ENCODE measurements around the gene IGSF9. TPM values are rescaled to one million over a fixed set of nuclear protein-coding genes. Genes with fewer than 3 reads are reported as not detected.

The IGSF9 gene, protein sequence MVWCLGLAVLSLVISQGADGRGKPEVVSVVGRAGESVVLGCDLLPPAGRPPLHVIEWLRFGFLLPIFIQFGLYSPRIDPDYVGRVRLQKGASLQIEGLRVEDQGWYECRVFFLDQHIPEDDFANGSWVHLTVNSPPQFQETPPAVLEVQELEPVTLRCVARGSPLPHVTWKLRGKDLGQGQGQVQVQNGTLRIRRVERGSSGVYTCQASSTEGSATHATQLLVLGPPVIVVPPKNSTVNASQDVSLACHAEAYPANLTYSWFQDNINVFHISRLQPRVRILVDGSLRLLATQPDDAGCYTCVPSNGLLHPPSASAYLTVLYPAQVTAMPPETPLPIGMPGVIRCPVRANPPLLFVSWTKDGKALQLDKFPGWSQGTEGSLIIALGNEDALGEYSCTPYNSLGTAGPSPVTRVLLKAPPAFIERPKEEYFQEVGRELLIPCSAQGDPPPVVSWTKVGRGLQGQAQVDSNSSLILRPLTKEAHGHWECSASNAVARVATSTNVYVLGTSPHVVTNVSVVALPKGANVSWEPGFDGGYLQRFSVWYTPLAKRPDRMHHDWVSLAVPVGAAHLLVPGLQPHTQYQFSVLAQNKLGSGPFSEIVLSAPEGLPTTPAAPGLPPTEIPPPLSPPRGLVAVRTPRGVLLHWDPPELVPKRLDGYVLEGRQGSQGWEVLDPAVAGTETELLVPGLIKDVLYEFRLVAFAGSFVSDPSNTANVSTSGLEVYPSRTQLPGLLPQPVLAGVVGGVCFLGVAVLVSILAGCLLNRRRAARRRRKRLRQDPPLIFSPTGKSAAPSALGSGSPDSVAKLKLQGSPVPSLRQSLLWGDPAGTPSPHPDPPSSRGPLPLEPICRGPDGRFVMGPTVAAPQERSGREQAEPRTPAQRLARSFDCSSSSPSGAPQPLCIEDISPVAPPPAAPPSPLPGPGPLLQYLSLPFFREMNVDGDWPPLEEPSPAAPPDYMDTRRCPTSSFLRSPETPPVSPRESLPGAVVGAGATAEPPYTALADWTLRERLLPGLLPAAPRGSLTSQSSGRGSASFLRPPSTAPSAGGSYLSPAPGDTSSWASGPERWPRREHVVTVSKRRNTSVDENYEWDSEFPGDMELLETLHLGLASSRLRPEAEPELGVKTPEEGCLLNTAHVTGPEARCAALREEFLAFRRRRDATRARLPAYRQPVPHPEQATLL
- total RNA-seq (2012; rRNA removed) = not detected in 2 replicates
- polyA plus RNA-seq (2012; rRNA removed) = 0.05 and 0.07 TPM in 2 replicates
- polyA plus RNA-seq (2012; cell fraction: cytosol; rRNA removed) = 0.02 and 0.05 TPM in 2 replicates
- polyA plus RNA-seq (2012; cell fraction: nucleus; rRNA removed; ENCODE audit: low replicate concordance) = 0.07 and 0.29 TPM in 2 replicates
- percentile 5 among the genes with signal in this experiment for Bru-seq, nascent RNA
- percentile 14 among the genes with signal in this experiment for BruChase-seq, experiment 1, labeled RNA remaining after a 6-hour chase
- percentile 5 among the genes with signal in this experiment for BruChase-seq, experiment 2, labeled RNA remaining after a 2-hour chase
- long read RNA-seq = 0 reads

DNA sequence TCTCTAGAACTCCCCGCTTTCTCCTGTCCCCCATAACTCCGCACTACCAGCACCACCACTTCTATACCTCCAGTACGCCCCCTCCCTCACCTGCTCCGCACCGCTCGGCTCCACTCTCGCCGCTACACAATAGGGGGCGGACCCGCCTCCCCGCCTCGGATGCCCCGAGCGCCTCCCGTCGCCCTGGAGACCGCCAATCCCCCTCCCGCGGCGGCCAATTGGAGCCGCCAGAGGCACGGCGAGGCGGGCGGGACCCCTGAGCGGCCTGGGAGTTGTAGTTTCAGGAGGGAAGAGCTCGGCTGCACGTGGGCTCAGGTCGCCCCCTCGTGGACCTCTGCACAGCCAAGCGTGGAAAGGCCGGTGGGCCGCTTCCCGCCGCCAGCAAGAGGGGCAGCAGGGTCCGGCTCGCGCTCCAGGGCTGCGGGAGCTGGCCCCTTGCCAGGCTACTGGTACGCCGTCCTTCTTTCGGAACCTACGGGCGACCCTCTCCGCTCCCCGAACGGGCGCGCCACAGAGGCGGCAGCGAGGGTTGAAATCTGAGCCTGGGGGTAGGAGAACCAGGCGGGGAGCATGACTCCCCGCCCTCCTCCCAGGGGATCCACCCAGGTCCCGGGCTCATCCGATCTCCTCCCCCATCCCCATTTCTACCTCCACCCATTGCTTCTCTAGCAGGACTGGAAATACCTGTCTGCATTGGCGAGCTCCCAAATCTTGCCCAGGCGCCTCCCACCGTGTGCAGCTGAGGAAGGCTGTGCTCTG, at the start of gene IGSF9:
IGSF9 (minus strand) TSS at position 131 of the 759 bp plus-strand sequence. CDS start 2,159 bp downstream, outside the sequence.
- ChIA-PET CTCF (interaction anchor here (0.6 kb wide), 1 partner anchor 14 kb away, joined by 3 read pairs; no protein-coding TSS in a partner anchor), POLR2A (ENCODE audit: unreplicated experiment) (no interaction called here)
- no peak within 1 kb of the TSS for H4K91ac ChIP-seq (ENCODE audit: insufficient read depth, low read depth, low read length)
- no TSS peak for BruUV-seq (replicated peaks)
- in situ Hi-C loops (cut with MboI; ENCODE audit: low sequenced_read_pairs) = no loop called here
- H3K4ac ChIP-seq (ENCODE audit: low read depth, low read length) = no peak within 1 kb of the TSS
- H2AK5ac ChIP-seq (ENCODE audit: low read depth, low read length) = no peak within 1 kb of the TSS
- H4K5ac ChIP-seq (ENCODE audit: low read depth, low read length) = no peak within 1 kb of the TSS
- H2BK5ac ChIP-seq (ENCODE audit: low read depth, low read length, poor library complexity, severe bottlenecking) = no peak within 1 kb of the TSS
- 0% methylated on average over 16 of the region's 58 CpGs; no CpG with 5 or more reads in 1 of the 2 experiments for WGBS, 2 experiments (ENCODE audit: extremely low coverage in 2 of 2, insufficient read length in 1 of 2)
- H3K79me1 ChIP-seq (ENCODE audit: low read depth in 1 of 2, low read length in 2 of 2) = no peaks in the 10 kb centered on the region
- no peak within 1 kb of the TSS for H3K9ac ChIP-seq (ENCODE audit: low read depth, low read length)
- no peaks in the 10 kb centered on the region; the same call in 1 of the 2 replicates for H3K4me1 ChIP-seq (ENCODE audit: control insufficient read depth, insufficient read depth, low read length)
- H2BK20ac ChIP-seq (ENCODE audit: low read depth, low read length) = no peak within 1 kb of the TSS
- dilution Hi-C loops (cut with HindIII; ENCODE audit: low sequenced_read_pairs, unreplicated experiment) = no loop called here
- H2BK120ac ChIP-seq (ENCODE audit: low read depth, low read length) = no peak within 1 kb of the TSS
- H3K4me2 ChIP-seq (ENCODE audit: low read depth, low read length) = peak within 1 kb of the TSS; percentile 70
- no peak within 1 kb of the TSS for H2BK15ac ChIP-seq (ENCODE audit: low read depth, low read length)
- H3K9me1 ChIP-seq (ENCODE audit: insufficient read depth, low read length) = no peaks in the 10 kb centered on the region
- H3K56ac ChIP-seq (ENCODE audit: extremely low read depth, insufficient read depth, low read length) = no peak within 1 kb of the TSS
- peak; percentile 96 for ATAC-seq (ENCODE audit: low read depth)
- H4K20me1 ChIP-seq (ENCODE audit: insufficient read depth, low read length) = no peaks in the 10 kb centered on the region
- no peak within 1 kb of the TSS for H3K23ac ChIP-seq (ENCODE audit: low read depth, low read length)
- no peaks in the 10 kb centered on the region for H3K36me3 ChIP-seq (ENCODE audit: control insufficient read depth, insufficient read depth, low read length)
- H3K14ac ChIP-seq (replicated peaks; ENCODE audit: low read depth, low read length) = no peak within 1 kb of the TSS
- H2AFZ ChIP-seq (replicated peaks; ENCODE audit: low read length, poor library complexity) = peak within 1 kb of the TSS; percentile 79
- H3K18ac ChIP-seq (ENCODE audit: low read depth, low read length) = no peak within 1 kb of the TSS
- peak; percentile 49 for DNase-seq
- H3K4me3 ChIP-seq (ENCODE audit: insufficient read depth, low read depth, low read length) = peak within 1 kb of the TSS; percentile 34
- H2AK9ac ChIP-seq (replicated peaks; ENCODE audit: low read depth, low read length, poor library complexity) = peak within 1 kb of the TSS; percentile 42
- no peak within 1 kb of the TSS for H4K8ac ChIP-seq (ENCODE audit: low read depth in 2 of 2, low read length in 2 of 2)
- H3K27me3 ChIP-seq (ENCODE audit: control insufficient read depth, insufficient read depth, low read length) = peaks cover 61% of the 10 kb centered on the region
- no peaks in the 10 kb centered on the region for H3K9me3 ChIP-seq (ENCODE audit: control insufficient read depth, insufficient read depth, low read length)
- intact Hi-C loops (cut with micrococcal nuclease) = loop anchor here (2.0 to 10.0 kb wide), 2 partner anchors 61 to 429 kb away; no protein-coding TSS in a partner anchor
- no peak within 1 kb of the TSS for H3K27ac ChIP-seq (ENCODE audit: insufficient read depth, low read length)
- TF ChIP-seq RFX5 (IDR thresholded peaks at IDR 0.05; ENCODE audit: low read depth, low read length) (no peak), POLR2A (IDR thresholded peaks at IDR 0.05; ENCODE audit: low read depth, low read length) (no peak), MAZ (IDR thresholded peaks at IDR 0.05; ENCODE audit: borderline replicate concordance, low read depth, low read length) (0 out of 2 replicates have a peak, but pooled peaks have one; percentile 37), FOS (IDR thresholded peaks at IDR 0.05; ENCODE audit: low read depth, low read length) (no peak), MXI1 (IDR thresholded peaks at IDR 0.05; ENCODE audit: borderline replicate concordance, low read depth, low read length) (peak; percentile 22; the same call in 1 of the 2 replicates), MAFK (IDR thresholded peaks at IDR 0.05; ENCODE audit: low read depth, low read length) (no peak)
- TF ChIP-seq, protein P1, sequence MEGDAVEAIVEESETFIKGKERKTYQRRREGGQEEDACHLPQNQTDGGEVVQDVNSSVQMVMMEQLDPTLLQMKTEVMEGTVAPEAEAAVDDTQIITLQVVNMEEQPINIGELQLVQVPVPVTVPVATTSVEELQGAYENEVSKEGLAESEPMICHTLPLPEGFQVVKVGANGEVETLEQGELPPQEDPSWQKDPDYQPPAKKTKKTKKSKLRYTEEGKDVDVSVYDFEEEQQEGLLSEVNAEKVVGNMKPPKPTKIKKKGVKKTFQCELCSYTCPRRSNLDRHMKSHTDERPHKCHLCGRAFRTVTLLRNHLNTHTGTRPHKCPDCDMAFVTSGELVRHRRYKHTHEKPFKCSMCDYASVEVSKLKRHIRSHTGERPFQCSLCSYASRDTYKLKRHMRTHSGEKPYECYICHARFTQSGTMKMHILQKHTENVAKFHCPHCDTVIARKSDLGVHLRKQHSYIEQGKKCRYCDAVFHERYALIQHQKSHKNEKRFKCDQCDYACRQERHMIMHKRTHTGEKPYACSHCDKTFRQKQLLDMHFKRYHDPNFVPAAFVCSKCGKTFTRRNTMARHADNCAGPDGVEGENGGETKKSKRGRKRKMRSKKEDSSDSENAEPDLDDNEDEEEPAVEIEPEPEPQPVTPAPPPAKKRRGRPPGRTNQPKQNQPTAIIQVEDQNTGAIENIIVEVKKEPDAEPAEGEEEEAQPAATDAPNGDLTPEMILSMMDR (conservative IDR thresholded peaks at IDR 0.05; ENCODE audit: low read depth, low read length) = peak; percentile 39
- TF ChIP-seq, protein P2, sequence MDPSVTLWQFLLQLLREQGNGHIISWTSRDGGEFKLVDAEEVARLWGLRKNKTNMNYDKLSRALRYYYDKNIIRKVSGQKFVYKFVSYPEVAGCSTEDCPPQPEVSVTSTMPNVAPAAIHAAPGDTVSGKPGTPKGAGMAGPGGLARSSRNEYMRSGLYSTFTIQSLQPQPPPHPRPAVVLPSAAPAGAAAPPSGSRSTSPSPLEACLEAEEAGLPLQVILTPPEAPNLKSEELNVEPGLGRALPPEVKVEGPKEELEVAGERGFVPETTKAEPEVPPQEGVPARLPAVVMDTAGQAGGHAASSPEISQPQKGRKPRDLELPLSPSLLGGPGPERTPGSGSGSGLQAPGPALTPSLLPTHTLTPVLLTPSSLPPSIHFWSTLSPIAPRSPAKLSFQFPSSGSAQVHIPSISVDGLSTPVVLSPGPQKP (IDR thresholded peaks at IDR 0.05; ENCODE audit: borderline replicate concordance, low read depth, low read length) = no peak

Measured in IMR-90 (cell line).